HG03045 (cell line): ENCODE results near the gene EPHB4.
A peak's percentile ranks its signal among the peaks of the same experiment; 100 is the strongest.
"Not testable (repeated sequence)": the region's sequence is repeated elsewhere in the genome, so short reads cannot be mapped to it uniquely, and the experiment has no call there.

Source experiments
- ATAC-seq: cut with Tn5 transposase; IDR thresholded peaks from one replicate; pipeline ENCODE4 v1.9.1; 2021; ENCODE audit warnings: mild to moderate bottlenecking, moderate library complexity; ENCODE audit not compliant: unreplicated experiment

Gene EPHB4

GRCh38 chr7:100854899-100855298 lies 27.6 kb upstream of the EPHB4 start:
- ATAC-seq: not testable (repeated sequence)

DNA sequence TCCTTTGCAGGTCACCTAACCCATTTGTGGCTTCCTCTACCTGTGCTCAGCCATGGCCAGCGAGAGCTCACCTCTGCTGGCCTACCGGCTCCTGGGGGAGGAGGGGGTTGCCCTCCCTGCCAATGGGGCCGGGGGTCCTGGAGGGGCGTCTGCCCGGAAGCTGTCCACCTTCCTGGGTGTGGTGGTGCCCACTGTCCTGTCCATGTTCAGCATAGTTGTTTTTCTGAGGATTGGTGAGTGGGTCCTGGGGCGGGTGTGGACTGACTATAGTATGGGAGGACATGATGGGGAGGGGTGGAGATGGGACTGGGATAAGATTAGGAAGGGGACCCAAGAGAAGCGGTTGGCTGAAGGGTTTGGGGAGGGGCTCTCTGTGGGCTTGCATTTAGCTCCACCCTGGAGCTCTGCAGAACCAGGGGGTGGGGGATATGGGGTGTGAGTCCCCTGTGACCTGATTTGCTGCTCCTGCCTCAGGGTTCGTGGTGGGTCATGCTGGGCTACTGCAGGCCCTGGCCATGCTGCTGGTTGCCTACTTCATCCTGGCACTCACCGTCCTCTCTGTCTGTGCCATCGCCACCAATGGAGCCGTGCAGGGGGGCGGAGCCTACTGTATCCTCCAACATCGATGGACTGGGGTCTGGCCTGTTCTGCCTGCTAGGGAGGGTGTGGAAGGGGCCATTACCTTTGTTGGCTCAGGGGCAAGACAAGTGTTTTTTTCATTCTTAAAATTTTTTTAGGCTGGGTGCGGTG lies 27.0 kb upstream of the EPHB4 start:
- no peak for ATAC-seq

DNA sequence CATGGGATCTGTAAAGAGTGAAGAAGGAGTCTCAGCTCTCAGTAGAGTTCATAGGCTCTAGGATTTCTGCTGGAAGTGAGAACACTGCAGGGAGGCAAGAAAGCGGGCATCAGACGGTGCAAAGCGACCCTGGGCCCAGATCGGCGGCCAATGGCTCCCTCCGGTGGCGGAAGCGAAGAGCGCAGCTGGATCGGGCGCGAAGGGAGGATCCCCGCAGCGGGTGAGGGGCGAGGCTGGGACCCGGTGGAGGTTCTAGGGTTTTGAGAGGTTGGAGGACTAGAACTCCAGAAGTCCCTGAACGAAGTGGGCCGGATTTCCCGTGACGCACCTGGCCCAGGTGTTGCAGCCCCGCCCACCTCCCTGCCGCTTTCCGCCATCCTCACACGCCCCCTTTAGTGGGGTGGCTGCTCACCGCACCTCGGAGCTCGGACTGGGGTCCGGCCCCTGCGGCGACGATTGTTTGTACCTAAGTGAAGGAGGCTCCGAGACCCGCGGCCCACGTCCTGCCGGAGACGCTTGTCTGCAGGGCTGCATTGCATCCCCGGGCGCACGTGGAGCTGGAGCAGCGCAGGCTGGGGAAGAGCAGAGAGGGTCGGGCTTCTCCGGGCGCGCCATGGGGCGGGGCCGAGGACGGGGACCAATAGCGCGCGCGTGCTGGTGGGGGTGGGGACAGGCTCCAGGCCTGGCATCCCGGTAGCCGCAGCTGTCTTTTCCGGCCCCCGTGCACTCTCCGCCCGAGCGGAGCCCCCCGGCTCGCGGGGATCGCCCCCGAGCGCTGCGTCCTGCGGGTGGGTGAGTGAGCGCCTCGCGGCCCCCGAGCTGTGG lies 24.9 kb upstream of the EPHB4 start, which contains the start of gene SLC12A9:
Gene SLC12A9, plus strand, starts transcription at position 666 of the 825 bp plus-strand sequence. CDS start 1,485 bp downstream, outside the sequence.
- ATAC-seq: peak; percentile 90

GRCh38 chr7:100847360-100847759 lies 20.0 kb upstream of the EPHB4 start:
- ATAC-seq: no peak

DNA sequence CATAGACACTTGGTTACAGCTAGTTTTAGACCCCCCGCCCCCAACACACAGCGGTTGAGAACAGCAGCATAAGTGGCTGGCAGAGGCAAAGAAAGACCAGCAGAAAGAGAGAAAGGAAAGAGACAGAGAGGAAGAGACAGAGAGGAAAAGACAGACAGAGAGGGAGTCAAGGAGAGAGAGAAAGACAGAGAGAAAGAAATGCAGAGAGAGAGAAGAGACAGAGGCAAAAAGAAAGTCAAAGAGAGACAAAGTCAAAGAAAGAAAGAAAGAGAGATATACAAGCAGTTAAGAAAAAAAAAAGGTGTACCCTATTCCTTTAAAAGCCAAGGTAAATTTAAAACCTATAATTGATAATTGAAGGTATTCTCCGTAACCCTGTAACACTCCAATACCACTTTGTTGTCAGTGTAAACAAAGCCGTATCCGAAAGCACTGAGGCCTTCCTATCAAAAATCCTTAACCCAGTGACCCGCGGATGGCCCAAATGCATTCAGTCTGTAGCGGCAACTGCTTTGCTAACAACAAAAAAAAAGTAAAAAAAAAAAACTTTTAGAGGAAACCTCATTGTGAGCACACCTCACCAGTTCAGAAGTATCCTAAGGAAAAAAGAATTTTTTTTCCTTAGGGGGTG lies 13.3 kb upstream of the EPHB4 start:
- no peak for ATAC-seq

DNA sequence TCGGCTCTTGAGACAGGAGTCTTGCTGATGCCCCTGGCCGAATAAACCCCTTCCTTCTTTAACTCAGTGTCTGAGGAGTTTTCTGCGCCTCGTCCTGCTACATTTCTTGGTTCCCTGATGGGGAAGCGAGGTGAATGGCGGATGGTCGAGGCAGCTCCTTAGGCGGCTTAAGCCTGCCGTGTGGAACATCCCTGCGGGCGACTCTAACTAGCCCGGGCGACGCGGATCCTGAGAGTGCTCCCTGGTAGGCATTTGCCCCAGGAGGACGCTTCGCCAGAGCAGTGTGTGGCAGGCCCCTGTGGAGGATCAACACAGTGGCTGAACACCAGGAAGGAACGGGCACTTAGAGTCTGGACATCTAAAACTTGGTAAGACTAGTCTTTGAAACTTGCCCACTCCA lies 12.0 kb upstream of the EPHB4 start:
- ATAC-seq: no peak

GRCh38 chr7:100837099-100837836 lies 9.9 kb upstream of the EPHB4 start:
- ATAC-seq: peak; percentile 80

- no peak for ATAC-seq
Measured at GRCh38 chr7:100836812-100837098, 9.4 kb upstream of the EPHB4 start.

DNA sequence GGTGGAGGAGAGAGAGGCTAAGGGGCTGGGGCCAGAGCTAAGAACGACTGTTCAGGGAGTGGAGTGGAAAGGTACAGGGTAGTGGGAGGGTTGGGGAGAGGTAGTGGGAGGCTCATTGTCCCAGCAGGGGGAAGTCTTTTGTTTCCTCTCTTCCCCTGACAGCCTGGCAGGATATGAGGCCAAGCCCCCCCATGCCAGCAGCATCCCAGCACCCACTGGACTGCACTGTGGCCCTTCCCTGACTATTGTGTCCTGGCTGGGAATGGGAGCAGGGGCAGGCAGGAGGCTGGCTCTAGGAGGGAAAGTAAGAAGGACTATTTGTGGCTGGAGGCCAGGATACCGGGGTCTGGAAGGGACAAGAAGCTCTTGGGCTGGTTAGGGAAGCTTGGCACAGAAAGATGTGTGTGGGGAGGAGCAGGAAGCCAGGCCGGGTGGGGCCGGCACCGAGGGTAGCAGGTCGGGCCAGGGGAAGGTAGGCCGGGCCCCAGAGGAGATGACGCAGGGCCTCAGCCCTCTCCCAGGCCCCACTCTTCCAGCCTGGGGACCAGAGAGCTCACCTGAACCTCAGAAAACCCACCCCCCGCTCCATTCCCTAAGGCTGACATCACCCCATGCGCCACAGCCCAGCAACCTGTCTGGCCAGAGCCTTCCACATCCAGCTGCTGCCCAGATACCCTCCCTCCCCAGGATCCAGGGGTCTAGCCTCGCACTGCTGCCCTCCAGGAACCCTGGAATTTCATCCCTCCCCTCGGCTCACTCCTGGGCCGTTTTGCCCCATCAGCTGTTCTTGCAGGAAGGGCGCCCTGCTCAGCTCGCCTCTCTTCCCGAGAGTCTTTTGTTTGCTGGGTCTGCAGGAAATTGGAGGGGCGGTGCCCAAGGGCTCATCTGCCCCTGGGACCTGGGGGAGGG lies 8.8 kb upstream of the EPHB4 start:
- no peak for ATAC-seq

GRCh38 chr7:100832281-100832633 lies 4.9 kb upstream of the EPHB4 start:
- ATAC-seq: no peak

- ATAC-seq: no peak
Measured at GRCh38 chr7:100830396-100830795, 3.1 kb upstream of the EPHB4 start.

DNA sequence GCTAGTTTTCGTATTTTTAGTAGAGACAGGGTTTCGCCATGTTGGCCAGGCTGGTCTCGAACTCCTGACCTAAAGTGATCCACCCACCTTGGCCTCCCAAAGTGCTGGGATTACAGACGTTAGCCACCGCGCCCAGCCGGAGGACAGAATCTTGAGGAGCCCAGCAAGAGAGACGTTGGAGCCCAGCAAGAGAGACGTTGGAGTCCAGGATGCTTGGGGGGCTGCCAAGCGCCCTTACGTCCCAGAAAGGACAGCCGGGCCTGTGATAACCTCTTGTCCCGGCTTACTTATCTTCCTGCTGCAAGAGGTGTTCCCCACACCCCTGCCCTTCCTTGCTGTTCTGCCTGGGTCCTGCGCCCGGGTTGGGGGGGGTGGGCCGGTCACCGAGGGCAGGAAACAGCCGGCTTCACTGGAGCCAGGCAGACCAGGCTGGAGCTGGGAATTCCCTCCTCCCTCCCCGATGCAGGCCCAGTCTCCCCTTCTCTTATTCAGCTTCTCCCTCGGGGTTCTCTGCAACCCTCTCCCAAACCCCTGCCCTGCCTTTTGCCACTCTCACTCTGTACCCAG lies 1.9 kb upstream of the EPHB4 start:
- no peak for ATAC-seq

GRCh38 chr7:100826514-100827329 lies 601 bp downstream of the EPHB4 start:
- no peak for ATAC-seq

DNA sequence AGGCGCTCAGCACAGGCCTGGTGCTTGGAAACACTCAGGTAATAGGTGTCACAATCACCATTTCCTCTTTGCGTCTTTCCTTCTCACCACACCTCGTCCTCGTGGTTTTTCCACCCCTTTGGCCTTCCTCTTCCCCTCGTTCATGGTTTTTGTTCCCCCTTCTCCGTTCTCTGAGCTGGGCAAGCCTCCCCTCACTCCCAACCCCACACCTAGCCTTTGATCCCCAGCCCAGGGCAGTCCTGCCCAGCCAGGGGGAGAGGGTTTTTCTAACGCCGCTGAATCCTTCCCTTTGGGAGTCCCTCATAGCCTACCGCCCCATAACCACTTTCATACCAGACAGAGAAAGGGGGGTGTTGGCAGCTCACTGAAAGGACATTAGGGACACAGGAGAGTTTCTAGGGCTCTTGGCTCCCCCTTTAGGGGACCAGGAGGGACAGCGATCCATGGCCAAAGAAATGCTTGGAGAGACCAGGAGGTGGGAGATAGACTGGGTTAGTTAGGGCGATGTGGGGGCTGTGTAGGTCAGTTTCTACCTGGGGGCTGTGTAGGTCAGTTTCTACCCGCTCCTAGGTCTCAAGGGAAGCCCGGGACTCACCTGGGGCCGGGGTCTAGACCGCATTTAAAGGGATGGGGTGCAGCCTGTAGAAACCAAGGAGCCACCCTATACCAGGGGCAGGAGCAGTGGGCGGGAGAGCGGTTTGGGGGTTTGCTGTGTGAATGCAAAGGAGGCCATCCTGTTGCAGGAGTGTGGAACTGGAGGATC lies 1.4 kb downstream of the EPHB4 start:
- ATAC-seq: no peak

- ATAC-seq: no peak
Measured at GRCh38 chr7:100825215-100825671, 2.1 kb downstream of the EPHB4 start.

DNA sequence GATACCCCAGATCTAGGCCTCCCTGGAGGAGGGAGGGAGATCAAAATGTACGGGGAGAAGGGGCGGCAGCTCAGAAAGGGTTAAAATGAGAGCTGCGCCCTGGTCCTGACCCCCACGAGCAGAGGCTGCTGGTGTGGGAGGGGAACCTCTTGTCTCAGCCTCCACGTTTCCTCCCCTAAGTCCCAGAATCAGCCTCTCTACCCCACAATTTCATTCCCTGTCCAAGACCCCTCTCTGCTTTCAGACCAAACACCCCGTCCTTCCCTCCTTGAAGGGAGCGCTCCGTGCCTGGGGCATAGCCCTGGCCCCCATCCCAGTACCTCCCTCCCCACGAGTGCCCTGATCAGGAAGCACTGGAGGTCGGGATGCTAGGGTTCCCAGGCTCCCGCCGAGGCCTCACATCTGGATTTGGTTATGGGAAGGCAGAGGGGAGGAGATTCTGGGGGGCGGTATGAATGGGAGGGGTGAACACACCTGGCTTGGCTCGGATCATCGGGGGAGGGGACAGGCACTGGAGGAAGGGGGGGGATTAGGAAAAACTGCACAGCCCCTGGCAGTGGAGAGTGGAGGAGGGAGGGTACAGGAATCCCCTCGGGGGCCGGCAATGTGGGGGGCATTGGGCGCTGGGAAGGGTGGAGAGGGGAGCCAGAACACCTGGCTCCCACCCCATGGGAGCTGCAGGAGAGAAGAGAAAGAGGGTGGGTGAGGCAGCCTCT lies 2.7 kb downstream of the EPHB4 start:
- ATAC-seq: no peak

GRCh38 chr7:100823534-100823933 lies 3.8 kb downstream of the EPHB4 start:
- ATAC-seq: no peak

DNA sequence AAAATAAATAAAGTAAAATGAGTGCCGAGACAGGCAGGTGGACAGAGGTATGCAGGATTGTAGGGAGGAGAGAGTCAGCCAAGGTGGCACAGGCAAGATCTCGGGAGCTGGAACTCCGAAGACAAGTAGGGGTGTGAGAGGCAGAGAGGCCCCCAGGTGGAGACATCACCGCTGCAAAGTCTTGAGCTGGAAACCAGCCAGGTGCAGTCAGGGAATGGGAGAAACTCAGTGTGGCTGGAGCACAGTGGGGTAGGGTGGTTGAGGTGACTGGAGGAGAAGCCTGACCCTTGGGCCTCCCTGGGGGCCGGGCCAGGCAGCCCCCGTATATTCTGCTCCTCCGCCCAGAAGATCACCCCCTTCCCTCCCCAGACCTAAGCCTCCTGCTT lies 4.2 kb downstream of the EPHB4 start:
- ATAC-seq: no peak
